Measurements from ENCODE around the gene CFAP61.

GRCh38 chr20:20211988-20212518 is 159.7 kb downstream of the CFAP61 start:
- TF ChIP-seq CTCF (IDR thresholded peaks at IDR 0.05) (no peak), POLR2A (IDR thresholded peaks at IDR 0.05) (no peak)
